GM18873 (cell line): ENCODE data around the gene ZBTB46.
"Not testable (repeated sequence)": the region's sequence is repeated elsewhere in the genome, so short reads cannot be mapped to it uniquely, and the experiment has no call there.

Source experiments
- ATAC-seq: cut with Tn5 transposase; IDR thresholded peaks from one replicate; pipeline ENCODE4 v1.9.1; 2021; ENCODE audit warnings: mild to moderate bottlenecking, moderate library complexity, moderate number of reproducible peaks; ENCODE audit not compliant: unreplicated experiment, low FRiP score

ZBTB46 gene

DNA sequence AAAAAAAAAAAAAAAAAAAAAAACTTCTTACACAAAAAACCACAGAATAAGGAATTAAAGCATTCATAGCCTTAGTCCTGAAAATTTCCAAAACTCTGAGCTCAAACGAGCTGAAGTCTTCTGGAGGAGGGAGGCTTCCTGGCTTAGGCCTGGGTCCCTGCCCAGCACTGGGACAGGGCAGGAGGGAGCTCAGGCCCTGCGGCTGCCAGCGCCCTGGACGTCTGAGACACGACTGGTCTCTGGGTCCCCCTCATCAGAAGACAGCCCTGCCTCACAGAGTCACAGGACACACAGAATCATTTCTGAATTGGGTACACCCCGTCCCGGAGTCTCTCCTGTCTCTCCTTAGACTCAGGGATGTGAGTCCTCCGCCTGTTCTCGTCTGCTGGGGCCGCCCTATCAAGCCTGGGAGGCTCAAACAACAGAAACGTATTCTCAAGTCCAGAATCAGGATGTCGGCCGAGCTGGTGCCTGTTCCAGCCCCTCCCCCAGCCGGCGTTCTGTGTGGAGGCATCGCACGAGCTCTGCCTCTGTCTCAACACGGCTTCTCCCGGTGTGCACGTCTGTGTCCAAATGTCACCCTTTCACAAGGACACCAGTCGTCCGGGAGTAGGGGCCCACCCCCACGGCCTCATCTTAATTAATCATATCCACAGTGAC lies 39.4 kb downstream of the ZBTB46 start:
- no peak for ATAC-seq

DNA sequence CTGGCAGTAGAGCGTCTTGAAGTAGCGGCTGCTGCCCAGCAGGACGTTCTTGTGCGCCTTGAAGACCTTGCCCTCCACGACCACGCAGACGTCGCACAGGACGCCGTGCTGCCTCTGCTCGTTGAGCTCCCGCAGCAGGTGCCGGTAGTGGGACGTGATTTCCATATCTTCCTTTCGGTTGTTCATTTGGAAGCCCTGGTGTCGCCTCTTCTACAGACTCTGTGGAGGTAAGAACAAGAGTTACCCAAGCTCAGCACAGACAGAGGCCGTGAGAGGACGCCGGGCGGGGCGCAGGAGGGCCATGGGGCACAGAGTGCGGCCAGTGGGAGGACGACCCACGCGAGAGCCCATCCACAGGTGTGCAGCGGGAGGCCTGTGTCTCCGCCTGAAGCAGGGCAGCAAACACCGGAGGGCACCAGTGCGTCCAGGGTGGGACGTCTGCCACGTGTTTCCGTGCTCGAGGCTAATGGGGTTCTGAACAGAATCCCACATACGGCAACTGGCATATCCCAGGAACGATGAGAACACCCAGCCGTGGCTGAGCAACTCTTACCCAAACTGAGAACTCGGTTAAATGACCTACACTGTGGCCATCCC lies 40.4 kb downstream of the ZBTB46 start:
- no peak for ATAC-seq

DNA sequence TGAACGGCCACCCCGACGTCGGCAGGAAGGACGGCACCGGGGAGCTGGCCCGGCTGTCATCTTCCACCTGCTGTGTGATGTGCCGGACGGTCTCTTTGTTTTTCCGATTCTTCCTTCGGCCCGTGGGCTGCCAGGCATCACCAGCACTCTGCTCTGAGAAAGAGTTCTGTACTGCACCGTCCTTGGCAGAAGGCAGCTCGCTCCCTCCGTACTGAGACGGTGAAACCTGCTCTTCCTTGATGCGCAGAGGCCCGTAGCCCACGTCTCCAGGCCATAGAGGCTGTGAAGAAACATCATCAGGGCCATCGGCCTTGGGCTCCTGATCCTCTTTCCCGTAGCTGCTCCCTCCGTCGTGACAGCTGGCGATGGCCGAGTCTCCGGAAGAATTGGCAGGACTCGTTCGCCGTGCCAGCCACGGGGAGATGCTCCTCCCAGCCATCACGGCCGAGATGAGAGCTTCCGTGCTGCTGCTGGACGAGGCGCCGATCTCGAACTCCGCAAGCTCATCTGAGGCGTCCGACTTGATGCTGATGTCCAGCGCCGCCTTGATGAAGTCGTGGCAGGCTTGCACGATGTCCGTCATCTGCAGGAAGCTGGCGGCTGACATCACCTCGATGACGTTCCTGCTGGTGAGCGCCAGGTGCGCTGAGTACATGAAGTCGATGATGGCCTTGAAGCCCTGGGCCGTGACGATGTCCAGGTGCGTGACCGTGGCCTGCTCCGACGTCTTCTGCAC lies 41.1 kb downstream of the ZBTB46 start:
- ATAC-seq = no peak

DNA sequence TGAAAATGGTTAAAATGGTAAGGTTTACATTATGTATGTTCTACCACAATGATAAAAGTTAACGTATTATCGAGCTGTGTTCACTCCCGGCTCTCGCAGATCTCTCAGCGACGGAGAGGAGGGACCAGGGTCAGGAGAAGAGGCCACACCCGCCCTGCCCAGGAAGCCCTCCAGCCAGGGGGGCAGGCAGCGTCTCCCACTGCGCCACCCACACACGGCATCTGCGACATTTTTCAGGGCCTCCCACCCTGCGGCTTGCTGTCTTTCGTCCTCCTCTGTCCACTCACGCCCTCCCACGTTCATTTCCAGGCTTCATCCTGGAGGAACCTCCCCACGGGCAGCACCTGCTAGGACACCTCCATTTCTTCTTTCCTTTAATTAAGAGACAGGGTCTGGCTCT lies 43.3 kb downstream of the ZBTB46 start:
- ATAC-seq = no peak

DNA sequence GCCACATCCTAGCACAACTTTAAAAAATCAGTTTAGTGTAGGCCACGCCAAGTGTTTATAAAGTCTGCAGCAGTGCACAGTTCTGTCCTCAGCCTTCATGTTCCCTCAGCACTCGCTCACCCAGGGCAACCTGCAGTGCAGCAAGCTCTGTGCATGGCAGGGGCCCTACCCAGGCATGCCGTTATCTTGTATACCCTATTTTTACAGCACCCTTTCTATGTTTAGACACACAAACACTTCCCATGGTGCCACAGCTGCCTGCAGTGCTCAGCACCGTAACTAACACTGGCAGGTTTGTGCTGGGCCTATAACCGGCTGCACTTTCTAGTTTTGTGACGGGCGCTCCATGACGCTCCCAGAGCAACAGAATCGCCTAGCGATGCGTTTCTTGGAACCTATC lies 43.8 kb downstream of the ZBTB46 start:
- ATAC-seq = no peak

DNA sequence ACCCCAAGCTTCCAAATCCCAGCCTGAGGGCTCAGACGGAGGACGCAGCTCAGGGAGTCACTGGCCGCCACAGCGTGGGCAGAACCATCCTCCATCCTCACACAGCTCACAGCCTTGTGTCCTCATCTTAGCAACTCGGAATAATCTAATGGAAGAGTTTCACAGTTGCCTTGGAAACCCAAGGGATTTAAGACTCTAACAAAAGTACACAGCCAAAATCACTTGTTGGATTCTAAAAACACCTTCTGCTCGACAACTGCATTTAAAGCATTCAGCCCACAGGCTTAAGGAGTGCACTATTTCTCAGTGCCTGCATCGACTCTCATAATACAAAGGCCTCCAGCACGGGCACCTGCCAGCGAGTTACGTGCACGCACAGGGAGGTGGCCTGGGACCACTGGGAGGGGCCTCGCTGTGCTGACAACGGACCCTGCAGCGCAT lies 45.4 kb downstream of the ZBTB46 start:
- no peak for ATAC-seq

DNA sequence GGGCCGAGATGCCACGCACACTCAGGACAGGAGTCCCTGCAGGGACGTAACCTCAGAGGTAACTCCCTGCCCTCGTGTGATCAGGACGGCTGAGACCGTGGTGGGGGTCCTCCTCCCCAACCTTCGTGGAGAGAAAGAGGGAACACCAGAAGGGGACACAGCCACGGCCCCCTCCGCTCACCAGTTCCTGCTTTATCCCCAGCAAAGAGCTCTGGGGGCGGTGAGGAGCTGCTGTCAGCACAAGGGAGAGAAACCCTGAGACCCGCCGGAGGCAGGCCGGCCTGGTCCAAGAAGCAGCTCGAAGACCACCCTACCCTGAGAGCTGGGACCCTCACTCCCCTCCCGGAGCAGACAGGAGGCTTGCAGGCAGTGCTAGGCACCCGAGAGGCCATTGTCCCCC lies 47.1 kb downstream of the ZBTB46 start:
- ATAC-seq = no peak

DNA sequence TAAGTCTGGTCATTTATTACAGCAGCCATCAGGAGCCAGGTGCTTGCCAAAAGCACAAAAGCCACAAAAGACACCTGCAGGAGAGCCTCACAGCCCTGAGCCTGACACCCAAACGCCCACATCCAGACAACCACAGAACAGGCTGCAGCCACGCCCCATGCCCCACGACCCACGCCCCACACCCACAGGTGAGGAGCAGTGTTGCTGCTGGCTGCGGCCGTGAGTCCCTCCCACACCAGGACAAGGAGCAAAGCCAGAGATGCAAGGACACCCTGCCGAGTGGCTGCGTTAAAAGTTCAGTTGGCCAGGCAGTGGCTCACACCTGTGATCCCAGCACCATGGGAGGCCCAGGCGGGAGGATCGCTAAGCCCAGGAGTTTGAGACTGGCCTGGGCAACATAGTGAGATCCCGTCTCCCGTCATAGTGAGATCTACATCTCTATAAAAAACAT lies 48.5 kb downstream of the ZBTB46 start:
- ATAC-seq = no peak

DNA sequence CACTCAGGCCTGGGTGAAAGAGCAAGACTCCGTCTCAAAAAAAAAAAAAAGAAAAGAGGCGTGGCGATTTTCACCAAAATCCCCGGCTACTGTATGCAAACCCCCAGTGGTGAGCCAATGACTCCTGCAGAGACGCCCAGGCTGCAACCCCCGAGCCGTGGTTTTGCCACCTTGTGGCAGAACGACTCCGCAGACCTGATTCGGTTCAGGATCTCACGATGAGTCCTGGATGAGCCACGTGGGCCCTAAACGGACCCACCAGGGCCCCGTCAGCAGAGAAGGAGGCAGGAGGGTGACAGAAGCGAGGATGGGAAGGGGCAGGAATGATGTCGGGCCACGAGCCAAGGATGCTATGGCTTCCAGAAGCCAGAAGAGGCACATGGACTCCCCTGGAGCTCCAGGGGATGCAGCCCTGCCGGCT lies 49.0 kb downstream of the ZBTB46 start:
- no peak for ATAC-seq

DNA sequence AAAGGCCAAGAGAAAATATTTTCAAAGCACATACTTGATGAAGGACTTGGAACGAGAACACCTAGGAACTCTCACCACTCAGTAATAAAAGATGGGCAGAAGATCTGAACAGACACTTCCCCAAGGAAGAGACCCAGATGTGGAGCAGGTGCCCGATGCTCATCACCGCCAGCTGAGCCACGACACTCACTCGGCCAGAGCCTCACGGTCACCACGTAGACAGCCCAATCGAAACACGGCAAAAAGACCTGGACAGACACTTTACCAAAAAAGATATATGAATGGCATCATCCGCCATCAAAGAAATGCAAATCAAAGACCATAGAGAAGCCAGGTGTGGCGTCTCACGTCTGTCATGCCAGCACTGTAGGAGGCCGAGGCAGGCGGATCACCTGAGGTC lies 49.9 kb downstream of the ZBTB46 start:
- ATAC-seq = no peak

DNA sequence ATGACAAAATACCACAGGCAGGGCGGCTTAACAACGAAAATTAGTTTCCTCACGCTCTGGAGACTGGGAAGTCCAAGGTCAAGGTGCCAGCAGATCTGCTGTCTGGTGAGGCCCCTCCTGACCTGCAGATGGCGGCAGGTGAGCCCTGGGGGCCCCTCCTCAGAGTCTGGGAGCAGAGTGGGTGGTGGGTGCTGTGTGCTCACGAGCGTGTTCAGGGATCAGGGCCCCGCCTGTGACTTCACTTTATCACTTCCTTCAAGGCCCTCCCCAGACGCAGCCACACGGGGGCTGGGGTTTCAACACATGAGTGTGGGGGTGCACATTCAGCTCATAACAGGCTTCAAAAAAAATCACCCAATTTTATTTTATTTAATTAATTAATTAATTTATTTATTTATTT lies 52.2 kb downstream of the ZBTB46 start:
- ATAC-seq = no peak

DNA sequence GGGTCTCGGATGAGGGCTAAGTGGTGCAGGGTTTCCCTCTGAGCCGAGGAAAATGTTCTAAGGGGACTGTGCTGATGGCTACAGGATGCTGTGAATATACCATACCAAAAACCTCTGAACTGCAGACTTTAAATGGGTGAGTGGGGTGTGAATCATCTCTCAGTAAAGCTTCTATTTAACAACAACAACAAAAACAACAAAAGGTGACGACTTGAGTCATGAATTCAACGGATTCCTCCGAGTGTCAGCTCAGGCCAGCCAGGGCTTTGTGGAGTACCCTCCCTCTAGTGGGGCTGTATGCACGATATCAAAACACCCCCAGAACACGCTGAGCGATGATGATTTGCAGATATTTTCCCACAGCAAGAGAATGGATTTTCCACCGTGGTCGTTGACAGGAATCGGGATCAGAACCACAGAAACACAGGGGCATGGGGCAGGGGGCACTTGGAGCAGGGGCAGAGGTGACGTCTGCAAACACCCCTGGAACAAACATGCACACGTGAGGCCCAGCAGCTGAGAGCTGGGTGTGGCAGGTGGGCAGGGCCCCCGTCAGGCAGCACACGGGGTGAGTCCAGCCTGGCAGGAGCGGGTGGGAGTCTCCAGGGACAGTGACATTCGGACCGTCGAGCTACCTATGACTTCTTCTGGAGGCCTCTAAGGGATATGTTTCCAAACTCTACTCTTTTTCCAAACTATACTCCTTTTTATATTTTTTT lies 52.9 kb downstream of the ZBTB46 start:
- no peak for ATAC-seq

DNA sequence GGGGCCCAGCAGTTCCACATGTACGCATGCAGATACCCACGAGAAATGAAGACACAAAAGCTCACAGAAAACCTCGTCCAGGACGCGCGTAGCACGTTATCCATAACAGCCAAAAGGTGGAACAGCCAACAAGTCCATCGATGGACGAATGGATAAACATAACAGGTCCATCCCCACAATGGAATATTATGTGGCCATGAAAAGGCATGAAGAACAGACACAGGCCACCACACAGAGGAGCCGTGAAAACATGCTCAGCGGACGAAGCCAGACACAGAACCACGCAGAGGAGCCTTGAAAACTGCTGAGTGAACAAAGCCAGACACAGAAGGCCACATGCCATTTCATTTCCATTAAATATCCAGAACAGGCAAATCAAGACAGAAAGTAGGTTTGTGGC lies 53.5 kb downstream of the ZBTB46 start:
- no peak for ATAC-seq

DNA sequence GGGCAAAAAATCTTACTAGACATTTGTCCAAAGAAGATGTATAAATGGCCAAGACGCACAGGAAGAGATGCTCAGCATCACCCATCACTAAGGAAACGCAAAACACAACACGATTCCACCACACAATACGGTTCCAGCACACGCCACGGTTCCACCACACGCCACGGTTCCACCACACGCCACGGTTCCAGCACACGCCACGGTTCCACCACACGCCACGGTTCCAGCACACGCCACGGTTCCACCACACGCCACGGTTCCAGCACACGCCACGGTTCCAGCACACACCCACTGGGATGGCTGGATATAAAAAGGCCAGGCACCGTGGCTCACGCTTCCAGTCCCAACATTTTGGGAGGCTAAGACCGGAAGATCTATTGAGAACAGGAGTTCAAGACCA lies 54.2 kb downstream of the ZBTB46 start:
- ATAC-seq = not testable (repeated sequence)

DNA sequence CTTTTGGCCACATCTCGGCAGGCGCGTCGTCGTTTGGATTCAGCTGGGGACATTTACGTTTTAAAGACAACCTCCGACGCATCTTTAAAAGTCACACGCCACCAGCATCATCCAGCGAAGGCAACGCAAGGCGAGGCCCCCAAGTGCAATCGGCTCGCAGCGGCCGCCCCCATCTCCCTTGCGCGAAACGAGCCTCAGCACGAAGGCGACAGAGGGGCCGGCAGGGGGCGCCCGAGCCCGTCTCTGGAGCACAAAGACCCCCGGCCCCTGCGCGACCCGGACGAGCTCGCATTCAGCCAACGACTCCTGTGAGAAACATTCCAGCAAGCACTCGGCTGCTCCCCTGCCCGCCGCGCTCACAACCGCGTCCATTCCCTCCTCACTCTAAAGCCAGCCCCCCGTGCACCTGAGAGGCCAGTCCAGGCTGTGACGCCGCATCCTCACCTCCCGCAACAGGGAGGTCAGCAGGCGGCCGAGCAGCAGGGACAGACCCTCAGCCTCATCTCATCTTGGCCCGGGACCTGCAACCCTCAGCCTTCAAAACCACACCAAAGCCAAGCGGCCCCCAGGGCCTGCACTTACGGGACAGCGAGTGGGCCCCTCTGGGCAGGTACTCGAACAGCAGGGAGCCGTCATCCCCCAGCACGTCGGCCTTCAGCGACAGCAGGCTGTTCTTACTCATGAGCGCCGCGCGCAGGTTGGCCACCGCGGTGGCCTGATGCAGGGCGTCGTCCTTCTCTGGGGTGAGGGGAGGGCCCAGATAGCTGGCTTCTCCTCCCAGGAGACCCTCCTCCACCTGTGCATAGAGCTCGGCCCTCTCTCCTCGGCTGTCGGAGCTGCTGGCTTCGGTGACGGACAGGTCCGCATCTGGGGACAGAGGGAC lies 55.7 kb downstream of the ZBTB46 start:
- ATAC-seq = no peak

DNA sequence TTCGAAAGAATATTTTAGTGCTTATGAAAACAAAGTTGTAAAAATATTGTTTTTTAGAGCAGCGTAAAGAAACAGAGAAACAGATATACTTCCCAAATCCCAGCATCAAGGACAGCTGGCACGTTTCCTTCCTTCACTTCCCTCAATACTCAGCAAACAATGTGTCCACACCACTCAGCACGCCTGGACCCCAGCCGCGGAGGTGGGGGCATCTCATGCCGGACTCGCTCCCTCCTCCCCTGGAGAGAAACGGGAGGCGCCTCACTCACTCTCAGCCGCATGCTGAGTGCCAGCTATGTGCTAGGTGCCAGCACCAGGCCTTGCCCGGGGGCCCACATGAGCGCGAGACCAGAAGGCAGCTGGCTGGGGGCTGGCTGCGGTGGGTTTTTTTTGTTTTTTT lies 56.8 kb downstream of the ZBTB46 start:
- no peak for ATAC-seq

DNA sequence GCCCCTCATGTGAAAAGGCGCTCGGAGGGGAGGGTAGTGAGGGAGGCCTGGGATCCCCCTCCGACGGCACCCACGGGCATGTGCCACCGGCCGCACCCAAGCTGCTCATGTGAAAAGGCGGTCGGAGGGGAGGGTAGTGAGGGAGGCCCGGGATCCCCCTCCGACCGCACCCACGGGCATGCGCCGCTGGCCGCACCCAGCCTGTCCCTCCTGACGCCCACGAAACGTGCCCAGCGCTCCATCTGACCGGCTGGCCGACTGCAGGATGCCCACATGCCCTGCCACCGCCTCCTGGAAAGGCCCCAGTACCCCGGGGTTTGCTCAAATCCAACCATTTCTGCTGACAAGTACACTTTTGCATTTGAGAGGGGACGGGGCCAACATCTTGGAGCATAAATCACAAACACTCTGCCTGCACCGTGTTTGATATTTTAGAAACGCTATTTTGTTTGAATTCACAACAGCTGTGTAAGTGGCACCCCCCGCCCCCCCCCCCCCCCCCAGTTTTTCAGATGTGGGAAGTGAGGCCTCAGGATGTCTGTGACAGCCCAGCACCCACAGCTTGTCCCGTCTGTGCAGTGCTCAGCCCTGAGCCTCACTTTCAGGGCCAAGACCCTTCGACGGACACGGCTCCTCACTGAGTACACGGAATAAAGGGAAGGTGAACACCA lies 57.4 kb downstream of the ZBTB46 start:
- ATAC-seq = no peak

DNA sequence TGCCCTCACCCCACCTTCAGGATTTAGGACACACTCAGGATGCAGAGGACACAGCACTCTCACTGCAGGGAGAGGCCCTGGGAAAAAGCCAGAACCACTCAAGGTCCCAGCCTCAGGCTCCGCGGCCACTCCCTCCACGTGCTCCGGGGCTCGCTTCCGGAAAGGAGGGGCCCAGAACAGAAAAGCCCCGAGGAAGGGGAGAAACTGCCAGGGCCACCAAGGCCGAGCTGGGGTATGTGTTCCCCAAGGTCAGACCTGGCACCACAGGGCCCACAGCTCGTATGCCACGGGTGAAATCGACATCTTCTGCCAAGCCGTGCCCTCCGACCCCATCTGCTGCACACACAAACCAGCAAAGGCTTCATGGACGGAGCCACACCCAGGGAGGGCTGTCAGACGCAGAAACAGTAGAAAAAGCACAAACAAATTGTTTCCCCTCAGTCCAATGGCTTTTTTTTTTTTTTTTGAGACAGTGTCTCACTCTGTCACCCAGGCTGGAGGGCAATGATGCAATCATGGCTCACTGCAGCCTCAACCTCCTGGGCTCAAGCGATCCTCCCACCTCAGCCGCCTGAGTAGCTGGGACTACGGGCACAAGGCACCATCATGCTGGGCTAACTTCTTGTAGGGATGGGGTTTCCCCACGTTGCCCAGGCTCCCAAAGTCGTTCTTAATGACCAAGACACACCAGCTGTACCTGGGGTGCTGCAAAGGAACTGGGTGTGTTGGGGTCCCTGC lies 58.1 kb downstream of the ZBTB46 start:
- ATAC-seq = no peak
